NOMO-1 (cell line): ENCODE measurements around the gene STAG2.

Experiments
- DNase-seq, 2 experiments: peaks; one replicate each; lab custom pipeline; 2025; ENCODE audit not compliant: unreplicated experiment in 2 of 2; lab: John Stamatoyannopoulos, UW

STAG2 gene

DNA sequence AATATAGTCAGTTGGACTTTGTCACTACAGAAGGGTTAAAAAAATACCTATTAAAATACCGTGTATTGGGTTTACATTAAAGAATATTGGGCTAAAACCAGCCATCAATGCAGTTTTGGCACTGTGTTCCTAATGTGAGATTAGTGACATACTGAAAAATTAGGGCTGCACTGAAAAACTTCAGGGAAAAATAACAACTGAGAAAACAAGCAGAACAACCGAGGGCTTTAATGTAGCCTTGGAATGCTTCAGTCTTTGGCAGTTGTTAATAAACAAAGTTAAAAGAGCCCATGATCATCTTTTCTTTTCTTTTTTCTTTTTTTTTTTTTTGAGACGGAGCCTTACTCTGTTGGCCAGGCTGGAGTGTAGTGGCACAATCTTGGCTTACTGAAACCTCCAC is 12.4 kb downstream of the STAG2 start:
- DNase-seq = no peak

DNA sequence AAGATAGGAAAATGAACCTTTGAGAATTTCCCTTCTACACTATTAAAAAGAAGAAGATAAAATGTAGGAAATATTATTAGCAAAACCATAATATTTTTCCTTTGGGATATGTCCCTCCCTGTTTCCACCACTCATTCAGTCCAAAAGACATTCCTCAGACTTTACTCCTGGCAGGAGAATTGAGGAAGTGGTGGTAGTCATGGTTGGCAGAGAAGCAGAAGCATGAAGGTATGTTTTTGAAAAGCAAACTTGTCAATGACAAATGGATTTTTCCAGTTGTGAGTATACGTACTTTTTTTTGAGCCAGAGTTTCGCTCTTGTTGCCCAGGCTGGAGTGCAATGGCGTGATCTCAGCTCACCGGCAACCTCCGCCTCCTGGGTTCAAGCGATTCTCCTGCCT is 13.7 kb downstream of the STAG2 start:
- peak in 1 of 2 experiments; percentile 34 for DNase-seq

DNA sequence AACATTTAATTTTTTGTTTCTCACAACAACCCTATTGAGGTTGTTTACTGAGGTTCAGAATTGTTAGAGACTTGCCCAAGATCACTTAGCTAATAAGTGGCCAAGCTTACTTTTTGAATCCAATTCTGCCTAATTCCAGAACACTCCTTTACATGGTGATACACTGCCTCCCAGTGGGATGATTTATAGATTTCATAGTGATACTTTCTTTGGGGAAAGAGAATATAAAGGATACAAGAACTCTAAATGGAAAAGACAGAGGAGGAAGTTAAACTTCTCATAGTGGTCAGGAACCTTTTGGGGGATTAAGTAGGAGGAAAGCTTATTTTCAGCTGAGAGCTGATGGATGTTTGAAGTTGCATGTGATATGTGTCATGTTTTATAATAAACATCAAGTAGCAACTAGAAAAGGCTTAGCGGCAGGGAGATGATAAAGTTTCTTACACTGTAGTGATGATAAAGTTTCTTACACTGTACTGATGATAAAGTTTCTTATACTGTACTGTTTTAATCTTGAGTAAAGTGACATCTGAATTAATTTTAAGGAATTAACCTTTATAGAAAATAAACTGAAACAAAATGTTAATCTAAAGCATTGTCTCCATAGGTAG is 15.3 kb downstream of the STAG2 start:
- peak in 1 of 2 experiments; percentile 25 for DNase-seq

DNA sequence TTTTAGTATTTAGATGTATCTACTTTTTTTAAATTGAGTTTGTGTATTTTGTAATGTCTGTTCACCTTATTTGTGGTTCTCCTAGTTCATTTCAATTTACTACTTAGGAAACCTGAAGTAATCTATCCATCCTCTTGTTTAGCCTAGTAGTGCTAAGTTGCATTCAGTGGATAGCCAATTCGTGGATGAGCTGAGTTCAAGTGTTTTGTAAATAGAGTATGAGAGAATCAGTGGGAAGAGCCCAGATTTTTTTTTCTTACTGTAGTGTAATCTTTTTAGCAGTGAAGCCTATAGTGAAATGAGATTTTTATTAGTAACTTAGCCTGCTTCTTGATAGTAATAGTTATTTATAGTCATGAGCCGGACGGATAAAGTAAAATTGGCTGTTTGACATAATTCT is 21.7 kb downstream of the STAG2 start:
- DNase-seq = no peak

DNA sequence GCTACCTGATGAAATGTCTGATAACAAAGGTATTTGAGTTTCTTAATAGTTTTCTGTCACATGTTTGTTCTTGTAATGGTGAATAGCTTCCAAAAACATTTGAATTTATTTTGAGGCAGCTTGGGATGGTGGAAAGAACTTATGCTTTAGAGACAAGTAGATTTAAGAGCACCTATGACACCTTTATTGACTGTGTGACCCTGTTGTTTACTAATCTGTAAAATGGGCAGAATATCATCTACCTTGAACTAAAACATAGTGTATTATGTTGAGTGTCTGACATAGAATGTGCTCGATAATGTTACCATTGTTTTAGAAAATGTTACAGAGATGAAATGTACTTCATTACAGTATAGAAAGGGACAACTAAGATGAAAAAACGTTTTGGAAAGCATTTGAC is 24.9 kb downstream of the STAG2 start:
- no peak for DNase-seq

DNA sequence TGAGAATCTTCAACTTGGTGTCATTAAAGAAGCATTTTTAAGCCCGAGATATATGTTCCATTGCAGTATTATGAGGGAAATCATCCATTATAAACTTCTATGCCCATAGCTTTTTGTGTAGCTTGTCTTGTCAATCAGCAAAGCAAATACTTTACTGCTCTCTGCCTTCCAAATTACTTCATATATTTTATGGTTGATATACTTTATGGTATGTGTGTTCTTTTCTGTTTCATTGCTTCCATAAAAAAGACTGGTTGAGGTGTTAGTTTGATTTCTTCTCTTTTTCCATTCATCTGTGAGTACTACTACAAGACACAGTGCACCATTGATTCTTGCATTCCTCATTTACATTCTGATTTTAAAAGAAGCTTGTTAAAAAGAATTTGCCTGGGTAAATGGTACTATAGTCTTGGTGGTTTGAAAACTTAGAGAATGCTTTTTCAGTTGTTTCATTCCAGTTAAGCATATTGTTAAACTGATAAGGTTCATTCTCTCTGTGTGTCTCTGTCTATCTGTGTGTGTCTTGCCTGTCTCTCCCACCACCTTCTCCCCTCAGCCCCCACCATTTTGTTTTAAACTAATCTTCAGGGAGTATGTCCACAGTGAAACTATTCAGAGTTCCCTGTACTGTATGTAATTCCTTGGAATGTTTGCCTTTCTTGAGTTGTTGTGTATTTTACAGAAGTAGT is 27.1 kb downstream of the STAG2 start:
- no peak for DNase-seq

DNA sequence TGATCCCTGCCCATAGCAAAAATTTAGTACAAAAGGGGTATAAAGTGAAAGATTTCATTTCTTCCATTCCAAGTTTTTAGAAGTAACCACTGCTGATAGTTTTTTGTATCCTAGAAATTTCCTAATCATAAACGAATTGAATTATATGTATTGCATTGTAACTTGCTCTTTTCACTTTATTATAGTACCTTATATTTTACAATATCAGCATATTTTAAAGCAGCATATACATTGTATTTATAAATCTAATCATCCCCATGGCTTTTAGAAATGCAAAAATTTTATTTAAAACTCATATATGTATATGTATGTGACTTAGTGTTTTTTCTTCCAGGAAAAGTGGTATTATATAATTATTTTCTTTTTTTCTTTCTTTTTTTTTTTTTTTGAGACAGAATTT is 27.7 kb downstream of the STAG2 start:
- no peak for DNase-seq

DNA sequence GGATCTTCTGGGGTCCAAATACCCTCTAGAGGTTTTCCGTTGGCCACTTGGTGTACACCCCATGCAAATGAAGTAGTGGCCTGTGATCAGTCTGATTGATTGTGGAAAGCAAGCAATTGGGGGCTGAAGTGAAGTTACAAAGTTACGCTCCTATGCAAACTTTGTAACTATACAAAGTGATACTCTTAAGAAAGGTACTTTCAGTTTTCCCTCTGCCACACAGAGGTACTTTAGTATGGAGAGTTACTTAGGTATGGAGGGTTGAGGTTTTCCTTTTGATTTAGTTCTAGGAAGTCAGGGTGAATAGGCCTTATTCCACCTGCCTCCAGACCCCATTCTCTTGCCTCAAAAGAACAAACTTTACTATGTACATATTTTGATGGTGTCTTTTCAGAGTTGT is 28.7 kb downstream of the STAG2 start:
- DNase-seq = no peak

DNA sequence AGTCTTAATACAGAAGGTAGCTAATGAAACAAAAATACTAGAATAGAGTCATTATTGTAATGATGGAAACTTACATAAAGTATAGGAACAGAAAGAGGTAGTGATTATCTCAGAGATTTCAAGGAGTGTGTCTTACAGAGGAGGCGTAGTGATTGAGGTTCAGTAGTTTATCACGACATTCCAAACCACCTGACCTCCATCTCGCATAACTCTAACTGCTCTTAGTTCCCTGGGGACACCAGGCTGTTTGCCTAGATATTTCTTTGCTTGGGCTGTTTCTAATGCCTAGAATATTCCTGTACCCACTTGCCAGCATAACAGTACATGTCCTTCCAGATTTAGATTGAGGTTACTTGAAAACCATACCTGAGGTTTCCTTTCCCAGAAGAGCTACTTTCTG is 29.1 kb downstream of the STAG2 start:
- DNase-seq = no peak

DNA sequence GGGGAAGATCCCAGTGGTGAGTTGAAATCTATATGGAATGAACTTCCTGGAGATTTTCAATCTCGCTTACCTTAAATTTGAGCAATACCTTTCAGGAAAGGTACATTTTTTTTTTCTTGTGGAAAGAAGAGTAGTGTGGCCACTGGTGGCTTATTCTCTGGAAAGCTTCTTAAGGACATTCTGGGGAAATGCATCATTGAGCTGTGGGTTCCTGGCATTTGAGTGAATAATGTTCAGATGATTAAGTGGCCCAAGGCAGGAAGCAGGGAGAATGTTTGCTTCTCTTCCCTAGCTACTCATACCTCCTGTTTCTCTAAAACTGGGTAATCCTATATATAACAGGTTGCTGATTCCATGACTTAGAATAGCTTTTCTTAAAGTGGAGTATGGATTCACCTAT is 31.8 kb downstream of the STAG2 start:
- no peak for DNase-seq

DNA sequence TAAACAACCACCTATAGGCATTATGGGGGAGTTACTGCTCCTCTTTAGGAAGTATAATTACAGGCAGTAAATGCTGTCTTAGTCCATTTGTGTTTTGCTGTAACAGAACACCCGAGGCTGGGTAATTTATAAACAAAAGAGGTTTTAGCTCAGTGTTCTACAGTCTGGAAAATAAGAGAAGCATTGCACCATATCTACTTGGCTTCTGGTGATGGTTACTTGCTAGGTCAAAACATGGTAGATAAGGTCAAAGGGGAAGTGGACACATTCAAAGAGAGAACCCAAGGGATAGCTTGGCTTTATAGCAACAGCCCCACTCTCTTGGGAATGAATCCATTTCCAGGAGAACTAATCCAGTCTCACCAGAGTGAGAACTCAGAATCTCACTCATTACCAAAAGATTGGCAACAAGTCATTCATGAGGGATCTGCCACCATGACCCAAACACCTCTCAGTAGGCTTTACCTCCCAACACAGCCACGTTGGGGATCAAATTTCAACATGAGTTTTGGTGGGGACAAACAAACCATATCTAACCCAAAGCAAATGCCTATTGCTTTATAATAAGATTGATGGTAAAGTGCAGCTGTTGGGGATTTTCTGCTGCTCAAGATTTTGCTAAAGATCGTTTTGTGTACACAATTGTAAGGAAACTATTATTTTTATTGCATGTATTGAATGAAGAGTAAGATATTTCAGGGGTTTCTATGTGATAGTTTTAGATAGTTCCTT is 32.6 kb downstream of the STAG2 start:
- no peak for DNase-seq

DNA sequence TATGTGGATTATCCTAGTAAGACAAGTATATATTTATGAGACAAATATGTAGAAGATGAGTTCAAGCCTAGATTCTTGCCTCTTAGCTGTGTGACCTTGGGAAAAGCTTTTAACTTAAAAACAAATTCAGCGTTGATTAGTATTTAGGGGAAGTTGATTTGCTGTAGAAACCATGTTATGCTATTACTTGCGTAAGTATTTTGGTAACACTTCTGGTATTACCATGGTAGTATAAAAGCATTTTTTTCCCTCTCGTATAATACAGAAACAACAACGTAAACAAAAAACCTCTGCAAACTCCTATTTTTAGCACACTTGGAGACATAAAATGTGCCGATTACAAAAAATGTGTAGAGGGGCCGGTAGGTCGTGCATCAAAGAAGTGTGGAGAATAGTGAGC is 33.2 kb downstream of the STAG2 start:
- peak; percentile 2 to 50 for DNase-seq

DNA sequence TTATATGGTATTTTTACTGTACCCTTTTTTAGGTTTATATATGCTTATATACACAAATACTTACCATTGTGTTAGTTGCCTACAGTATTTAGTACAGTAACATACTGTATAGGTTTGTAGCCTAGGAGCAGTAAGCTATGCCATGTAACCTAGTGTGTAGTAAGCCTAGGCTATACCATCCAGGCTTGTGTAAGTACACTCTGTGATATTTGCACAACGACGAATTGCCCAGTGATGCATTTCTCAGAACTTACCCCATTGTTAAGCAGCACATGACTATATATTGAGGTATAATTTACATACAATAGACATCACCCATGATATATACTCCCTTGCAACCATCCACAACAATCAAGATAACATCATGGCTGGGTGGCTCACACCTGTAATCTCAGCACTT is 40.1 kb downstream of the STAG2 start:
- DNase-seq = no peak

DNA sequence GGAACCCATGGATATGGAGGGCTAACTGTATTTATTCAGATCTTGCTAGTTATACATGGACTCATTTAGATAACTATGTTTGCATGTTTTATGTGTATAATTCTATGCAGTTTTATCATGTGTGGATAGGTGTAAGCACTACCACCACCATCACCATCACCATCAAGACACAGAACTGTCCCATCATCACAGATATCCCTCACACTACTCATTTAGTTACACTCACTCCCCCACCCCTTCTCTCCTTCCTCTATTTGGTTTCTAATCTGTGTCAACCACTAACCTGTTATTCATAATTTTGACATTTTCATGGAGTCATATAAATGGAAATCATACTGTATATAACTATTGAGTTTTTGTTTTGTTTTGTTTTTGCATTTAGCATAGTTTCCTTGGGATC is 43.7 kb downstream of the STAG2 start:
- DNase-seq = no peak

DNA sequence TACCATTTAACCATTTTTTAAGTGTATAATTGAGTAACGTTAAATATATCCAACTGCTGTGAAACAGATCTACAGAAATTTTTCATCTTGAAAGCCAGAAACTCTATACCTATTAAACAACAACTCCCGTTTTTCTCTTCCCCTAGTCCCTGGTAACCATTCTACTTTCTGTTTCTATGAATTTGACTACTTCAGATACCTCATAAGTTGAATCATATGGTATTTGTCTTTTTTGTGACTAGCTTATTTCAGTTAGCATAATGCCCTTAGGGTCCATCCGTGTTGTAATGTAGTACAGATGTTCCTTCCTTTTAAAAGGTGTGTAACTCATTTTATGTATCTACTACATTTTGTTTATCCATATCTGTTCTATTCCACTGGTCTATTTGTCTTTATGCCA is 48.7 kb downstream of the STAG2 start:
- no peak for DNase-seq

DNA sequence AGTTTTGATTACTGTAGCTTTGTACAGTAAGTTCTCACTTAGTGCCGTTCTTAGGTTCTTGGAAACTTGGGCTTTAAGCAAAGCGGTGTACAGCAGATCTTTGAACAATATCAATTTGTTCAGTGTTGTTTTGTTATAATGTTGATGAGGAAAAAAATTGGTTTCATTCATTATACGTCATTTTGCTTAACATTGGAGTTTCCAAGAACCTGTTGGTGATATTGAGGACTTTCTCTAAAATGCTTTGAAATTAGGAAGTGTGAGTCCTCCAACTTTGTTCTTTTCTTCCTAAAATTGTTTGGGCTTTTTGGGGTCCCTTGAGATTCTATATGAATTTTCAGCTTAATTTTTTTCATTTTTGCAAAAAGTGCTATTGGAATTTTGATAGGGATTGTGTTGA is 49.1 kb downstream of the STAG2 start:
- DNase-seq = no peak

DNA sequence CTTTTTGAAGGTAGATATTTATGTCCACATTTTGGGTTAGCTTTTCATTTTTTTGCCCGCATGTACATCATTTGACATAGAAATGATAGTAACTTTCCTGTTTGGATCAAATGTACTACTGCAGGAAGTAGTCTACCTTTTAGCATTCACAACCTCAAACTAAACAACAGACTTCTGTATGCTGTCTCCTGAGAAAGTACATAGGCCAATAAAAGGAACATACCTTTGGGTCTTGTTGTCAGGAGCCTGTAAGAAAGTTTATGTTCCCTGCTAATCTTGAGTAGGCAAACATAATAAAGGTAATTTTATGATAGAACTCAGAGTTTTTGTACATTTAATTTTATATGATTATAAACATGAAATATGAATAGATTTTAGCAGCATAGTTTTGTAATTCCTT is 54.2 kb downstream of the STAG2 start:
- no peak for DNase-seq

DNA sequence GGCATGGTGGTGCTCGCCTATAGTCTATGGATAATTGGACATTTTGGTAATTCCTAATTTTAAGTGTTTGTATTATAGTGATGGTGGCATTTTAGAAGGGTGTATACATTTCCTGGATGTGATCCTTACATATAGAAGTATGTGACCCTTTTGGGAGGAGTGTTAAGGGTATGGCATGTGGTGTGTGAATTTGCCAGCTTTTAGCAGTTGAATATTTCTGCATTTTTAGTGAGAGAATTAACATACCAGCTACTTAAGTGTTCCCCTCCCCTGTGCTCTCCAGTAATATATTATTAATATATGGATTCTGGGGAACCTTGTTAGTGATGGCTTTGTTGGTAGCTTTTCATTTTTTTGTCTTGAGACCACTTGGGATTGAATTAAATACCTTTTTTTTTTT is 55.3 kb downstream of the STAG2 start:
- no peak for DNase-seq

DNA sequence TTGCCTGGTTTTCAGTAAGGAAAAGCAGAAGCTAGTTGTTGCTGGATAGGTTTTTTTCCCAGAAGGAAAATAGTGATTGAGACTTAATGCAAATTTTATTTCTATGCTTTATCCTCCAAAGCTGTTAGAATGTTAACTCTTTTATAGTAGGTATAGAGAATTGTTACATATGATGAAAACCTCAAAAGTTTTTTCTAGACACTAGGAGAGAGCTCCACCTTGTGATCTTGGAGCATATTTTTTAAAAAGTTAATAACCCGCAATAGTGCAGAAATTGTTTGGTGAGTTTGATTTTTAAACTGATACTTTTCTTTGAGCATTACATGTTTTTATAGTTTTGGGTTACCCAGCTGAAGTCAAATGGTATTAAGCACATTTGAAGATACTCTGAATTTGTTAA is 56.5 kb downstream of the STAG2 start:
- DNase-seq = no peak

DNA sequence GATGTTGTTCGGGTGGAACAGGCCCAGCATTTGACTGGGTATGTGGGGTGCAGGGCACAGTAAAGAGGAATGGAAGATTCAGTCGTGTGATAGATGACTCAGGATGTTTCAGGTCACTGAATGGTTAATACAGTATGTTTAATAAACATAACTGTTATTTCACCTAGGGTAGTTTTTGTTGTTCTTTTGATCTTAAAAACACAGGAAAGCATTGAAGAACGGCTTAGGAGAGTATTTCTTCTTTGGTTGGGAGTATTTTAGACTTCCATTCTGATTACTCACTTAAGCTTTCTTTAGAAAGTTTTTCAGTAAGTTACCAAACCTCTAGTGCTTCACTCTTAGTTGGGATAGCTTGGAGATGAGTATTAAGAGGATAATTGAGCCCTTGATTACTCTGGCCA is 62.3 kb downstream of the STAG2 start:
- DNase-seq = no peak

DNA sequence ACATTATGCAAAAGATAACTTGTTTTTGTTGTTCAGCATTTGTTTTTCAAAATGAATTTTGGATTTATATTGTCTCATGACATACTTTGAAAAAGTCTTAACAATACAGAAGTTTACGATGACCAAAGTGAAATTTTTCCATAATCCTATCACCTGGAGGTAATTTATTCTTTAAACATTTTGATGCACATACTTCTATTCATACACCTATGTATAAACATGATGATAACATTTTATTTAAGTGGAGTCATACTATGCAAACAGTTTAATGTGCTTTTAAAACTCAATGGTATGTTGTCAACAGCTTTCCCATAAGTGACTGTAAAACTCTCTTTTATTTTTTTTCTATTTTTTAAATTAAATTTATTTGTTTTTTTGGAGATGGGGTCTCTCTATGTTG is 65.0 kb downstream of the STAG2 start:
- DNase-seq = no peak

DNA sequence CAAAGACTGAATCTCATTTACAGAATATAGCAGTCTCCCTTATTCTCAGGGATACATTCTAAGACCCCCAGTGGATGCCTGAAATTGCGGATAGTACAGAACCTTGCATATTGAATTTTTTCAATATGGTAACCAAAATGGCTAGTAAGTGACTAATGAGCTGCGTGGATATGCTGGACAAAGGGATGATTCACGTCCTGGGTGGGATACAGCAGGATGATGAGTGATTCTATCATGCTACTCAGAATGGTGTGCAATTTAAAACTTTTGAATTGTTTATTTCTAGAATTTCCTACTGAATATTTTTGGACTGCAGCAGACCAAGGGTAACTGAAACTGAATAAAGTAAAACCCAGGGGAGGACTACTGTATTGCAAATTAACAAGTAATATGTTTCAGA is 66.7 kb downstream of the STAG2 start:
- no peak for DNase-seq
